Gastroesophageal sphincter (tissue), 3 donors: ENCODE results near the gene CCDC14.

Experiments
- POLR2A ChIP-seq, 2 donors: fragments of 450-650 bp; IDR thresholded peaks; one replicate each; pipeline ENCODE4 v1.6.1; 2017; ENCODE audit warnings: antibody characterized with exemption in 2 of 2, mild to moderate bottlenecking in 2 of 2, moderate library complexity in 1 of 2
- TF ChIP-seq, protein P1 (sequence below), 4 experiments: fragments of 200-600 bp in 2 of 4; fragments of 450-650 bp in 2 of 4; sonication (generic) in 1 of 4; IDR thresholded peaks; one replicate each; pipeline ENCODE4 v1.5.1; 2017 to 2019; ENCODE audit warnings: antibody characterized with exemption in 4 of 4, mild to moderate bottlenecking in 2 of 4, moderate library complexity in 2 of 4

DNA sequence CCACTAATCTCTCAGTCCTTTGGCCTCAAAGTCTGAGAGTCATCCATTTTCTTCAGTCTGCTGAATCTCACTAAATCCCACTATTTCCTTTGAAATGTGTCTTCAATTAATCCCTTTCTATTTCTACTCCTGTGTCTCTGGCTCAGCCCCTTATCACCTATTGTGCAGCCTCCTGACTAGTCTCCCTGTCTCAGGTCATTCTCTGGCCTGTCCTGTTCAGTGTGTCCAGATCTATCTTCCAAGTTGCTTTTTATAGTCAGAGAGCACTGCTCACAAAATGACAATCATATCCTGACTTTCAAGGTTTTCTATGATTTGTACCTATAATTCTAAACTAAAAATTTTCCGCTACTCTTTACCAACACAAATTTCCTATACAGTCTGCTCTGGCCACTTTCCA is 23.3 kb upstream of the CCDC14 start:
- TF ChIP-seq, protein P1, sequence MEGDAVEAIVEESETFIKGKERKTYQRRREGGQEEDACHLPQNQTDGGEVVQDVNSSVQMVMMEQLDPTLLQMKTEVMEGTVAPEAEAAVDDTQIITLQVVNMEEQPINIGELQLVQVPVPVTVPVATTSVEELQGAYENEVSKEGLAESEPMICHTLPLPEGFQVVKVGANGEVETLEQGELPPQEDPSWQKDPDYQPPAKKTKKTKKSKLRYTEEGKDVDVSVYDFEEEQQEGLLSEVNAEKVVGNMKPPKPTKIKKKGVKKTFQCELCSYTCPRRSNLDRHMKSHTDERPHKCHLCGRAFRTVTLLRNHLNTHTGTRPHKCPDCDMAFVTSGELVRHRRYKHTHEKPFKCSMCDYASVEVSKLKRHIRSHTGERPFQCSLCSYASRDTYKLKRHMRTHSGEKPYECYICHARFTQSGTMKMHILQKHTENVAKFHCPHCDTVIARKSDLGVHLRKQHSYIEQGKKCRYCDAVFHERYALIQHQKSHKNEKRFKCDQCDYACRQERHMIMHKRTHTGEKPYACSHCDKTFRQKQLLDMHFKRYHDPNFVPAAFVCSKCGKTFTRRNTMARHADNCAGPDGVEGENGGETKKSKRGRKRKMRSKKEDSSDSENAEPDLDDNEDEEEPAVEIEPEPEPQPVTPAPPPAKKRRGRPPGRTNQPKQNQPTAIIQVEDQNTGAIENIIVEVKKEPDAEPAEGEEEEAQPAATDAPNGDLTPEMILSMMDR (IDR thresholded peaks at IDR 0.05), result no peak
- no peak for TF ChIP-seq POLR2A (IDR thresholded peaks at IDR 0.05)
